ENCODE results near the gene ZBTB48.

Gene ZBTB48

GRCh38 chr1:6591644-6592043 is 11.8 kb downstream of the ZBTB48 start:
- H3K27me3 ChIP-seq (ENCODE audit: control insufficient read depth in 1 of 2, insufficient read depth in 2 of 2, low read length in 2 of 2), result no peaks in the 10 kb centered on the region
- no peak overlapping the region for H3K9ac ChIP-seq (ENCODE audit: low read depth in 1 of 2, low read length in 2 of 2)
- H3K27ac ChIP-seq (ENCODE audit: low read depth, low read length), result no peak overlapping the region
- peaks cover 10 to 12% of the 10 kb centered on the region in 2 donors for H3K4me1 ChIP-seq (ENCODE audit: control insufficient read depth in 1 of 2, insufficient read depth in 2 of 2, low read length in 2 of 2)
- H3K36me3 ChIP-seq (ENCODE audit: control insufficient read depth in 1 of 2, insufficient read depth in 2 of 2, low read length in 2 of 2), result peaks cover 47 to 88% of the 10 kb centered on the region in 2 donors
- no peaks in the 10 kb centered on the region for H3K9me3 ChIP-seq (ENCODE audit: control insufficient read depth in 1 of 2, low read length in 2 of 2)
- no peak overlapping the region for H3K4me3 ChIP-seq (ENCODE audit: low read depth in 1 of 2, low read length in 2 of 2)

DNA sequence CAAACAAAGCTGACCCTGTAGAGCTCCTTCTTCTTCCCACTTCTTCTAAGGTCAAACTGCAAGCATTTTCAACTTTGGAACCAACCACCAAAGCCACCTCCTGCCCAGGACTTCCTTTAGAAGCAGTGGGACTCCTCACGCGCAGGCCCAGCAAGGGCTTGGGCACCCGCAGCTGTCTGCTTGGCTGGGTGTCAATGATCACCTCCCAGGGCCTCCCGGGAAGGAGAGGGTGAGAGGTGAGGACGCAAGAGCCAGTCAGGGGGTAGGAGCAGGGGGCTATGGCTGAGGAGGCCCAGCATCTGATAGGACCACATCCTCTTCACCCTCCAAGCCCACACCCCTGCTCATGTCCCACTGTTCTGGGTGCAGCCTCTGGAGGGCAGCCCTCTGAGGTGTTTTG is 12.6 kb downstream of the ZBTB48 start:
- Histone ChIP-seq H3K36me3 (ENCODE audit: control insufficient read depth in 1 of 2, insufficient read depth in 2 of 2, low read length in 2 of 2) (peaks cover 54 to 90% of the 10 kb centered on the region in 2 donors), H3K27ac (ENCODE audit: low read depth, low read length) (no peak overlapping the region), H3K9ac (ENCODE audit: low read depth in 1 of 2, low read length in 2 of 2) (no peak overlapping the region), H3K4me3 (ENCODE audit: low read depth in 1 of 2, low read length in 2 of 2) (no peak overlapping the region), H3K4me1 (ENCODE audit: control insufficient read depth in 1 of 2, insufficient read depth in 2 of 2, low read length in 2 of 2) (peaks cover 9 to 11% of the 10 kb centered on the region in 2 donors), H3K27me3 (ENCODE audit: control insufficient read depth in 1 of 2, insufficient read depth in 2 of 2, low read length in 2 of 2) (no peaks in the 10 kb centered on the region), H3K9me3 (ENCODE audit: control insufficient read depth in 1 of 2, low read length in 2 of 2) (no peaks in the 10 kb centered on the region)

DNA sequence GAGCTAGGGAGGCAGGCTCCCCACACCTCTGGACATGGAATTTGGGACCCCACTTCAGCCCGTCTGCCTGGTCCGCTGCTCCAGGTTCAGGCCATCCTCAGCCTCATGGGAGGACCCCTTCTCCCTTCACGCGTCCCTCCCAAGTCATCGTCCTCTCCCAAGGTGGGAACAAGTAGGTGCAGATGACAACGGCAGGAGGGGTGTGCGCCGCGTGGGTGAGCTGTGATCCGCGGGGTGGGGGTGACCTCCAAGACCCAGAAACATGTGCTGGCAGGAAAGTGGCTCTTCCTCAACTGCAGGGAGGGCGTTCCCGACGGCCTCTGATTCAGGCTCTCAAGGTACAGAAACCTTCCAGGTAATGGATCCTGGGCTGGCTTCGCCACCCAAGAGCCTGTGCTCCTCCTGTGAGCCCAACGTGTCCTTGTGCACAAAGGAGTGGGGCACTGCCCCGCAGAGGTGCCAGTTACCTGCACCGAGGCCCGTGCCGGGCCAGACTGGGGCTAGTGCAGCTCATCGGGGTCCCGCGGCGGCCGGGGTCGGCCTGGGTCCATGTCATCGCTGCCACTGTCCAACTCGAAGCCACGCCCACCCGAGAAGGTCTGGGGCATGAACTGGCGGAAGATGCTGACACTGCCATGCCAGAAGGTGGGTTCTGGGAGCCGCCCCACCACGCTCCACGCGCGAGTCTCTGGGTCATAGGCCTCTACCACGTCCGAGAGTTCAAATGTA is 13.2 kb downstream of the ZBTB48 start:
- no peak overlapping the region for H3K27ac ChIP-seq (ENCODE audit: low read depth, low read length)
- no peaks in the 10 kb centered on the region for H3K27me3 ChIP-seq (ENCODE audit: control insufficient read depth in 1 of 2, insufficient read depth in 2 of 2, low read length in 2 of 2)
- H3K9ac ChIP-seq (ENCODE audit: low read depth in 1 of 2, low read length in 2 of 2), result no peak overlapping the region
- H3K4me3 ChIP-seq (ENCODE audit: low read depth in 1 of 2, low read length in 2 of 2), result no peak overlapping the region
- H3K9me3 ChIP-seq (ENCODE audit: control insufficient read depth in 1 of 2, low read length in 2 of 2), result no peaks in the 10 kb centered on the region
- H3K4me1 ChIP-seq (ENCODE audit: control insufficient read depth in 1 of 2, insufficient read depth in 2 of 2, low read length in 2 of 2), result peaks cover 3 to 8% of the 10 kb centered on the region in 2 donors
- H3K36me3 ChIP-seq (ENCODE audit: control insufficient read depth in 1 of 2, insufficient read depth in 2 of 2, low read length in 2 of 2), result peaks cover 58 to 90% of the 10 kb centered on the region in 2 donors

DNA sequence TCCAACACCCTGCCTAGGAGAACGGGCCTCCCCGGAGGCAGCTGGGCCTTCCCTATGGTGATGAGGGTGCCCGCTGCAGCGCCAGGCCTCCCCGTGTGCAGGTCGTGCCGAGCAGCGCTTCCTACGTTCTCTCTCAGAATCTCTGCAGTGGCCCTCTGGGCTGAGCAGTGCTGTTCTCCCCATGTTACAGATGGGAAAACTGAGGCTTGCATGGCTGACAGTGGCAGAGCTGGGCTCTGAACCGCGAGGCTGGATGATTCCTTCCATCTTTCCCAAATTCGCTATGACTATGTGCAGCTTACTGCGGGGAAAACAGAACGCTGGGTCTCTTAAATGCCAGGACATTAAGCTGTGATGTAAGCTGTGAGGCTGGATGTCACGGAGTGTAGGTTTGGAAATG is 14.0 kb downstream of the ZBTB48 start:
- Histone ChIP-seq H3K36me3 (ENCODE audit: control insufficient read depth in 1 of 2, insufficient read depth in 2 of 2, low read length in 2 of 2) (peaks cover 51 to 87% of the 10 kb centered on the region in 2 donors), H3K9me3 (ENCODE audit: control insufficient read depth in 1 of 2, low read length in 2 of 2) (no peaks in the 10 kb centered on the region)

GRCh38 chr1:6594977-6595740 is 15.4 kb downstream of the ZBTB48 start:
- Histone ChIP-seq H3K27ac (ENCODE audit: low read depth, low read length) (no peak overlapping the region), H3K4me3 (ENCODE audit: low read depth in 1 of 2, low read length in 2 of 2) (no peak overlapping the region), H3K4me1 (ENCODE audit: control insufficient read depth in 1 of 2, insufficient read depth in 2 of 2, low read length in 2 of 2) (peaks cover 9 to 18% of the 10 kb centered on the region in 2 donors), H3K36me3 (ENCODE audit: control insufficient read depth in 1 of 2, insufficient read depth in 2 of 2, low read length in 2 of 2) (peaks cover 40 to 81% of the 10 kb centered on the region in 2 donors), H3K9me3 (ENCODE audit: control insufficient read depth in 1 of 2, low read length in 2 of 2) (no peaks in the 10 kb centered on the region), H3K9ac (ENCODE audit: low read depth in 1 of 2, low read length in 2 of 2) (no peak overlapping the region), H3K27me3 (ENCODE audit: control insufficient read depth in 1 of 2, insufficient read depth in 2 of 2, low read length in 2 of 2) (no peaks in the 10 kb centered on the region)

More for the DNA sequence above, 14.0 kb downstream of the ZBTB48 start:
- H3K27ac ChIP-seq (ENCODE audit: low read depth, low read length), result no peak overlapping the region
- H3K9ac ChIP-seq (ENCODE audit: low read depth in 1 of 2, low read length in 2 of 2), result no peak overlapping the region
- peaks cover 3 to 4% of the 10 kb centered on the region in 2 donors for H3K4me1 ChIP-seq (ENCODE audit: control insufficient read depth in 1 of 2, insufficient read depth in 2 of 2, low read length in 2 of 2)
- no peak overlapping the region for H3K4me3 ChIP-seq (ENCODE audit: low read depth in 1 of 2, low read length in 2 of 2)
- no peaks in the 10 kb centered on the region for H3K27me3 ChIP-seq (ENCODE audit: control insufficient read depth in 1 of 2, insufficient read depth in 2 of 2, low read length in 2 of 2)

- Histone ChIP-seq H3K9me3 (ENCODE audit: control insufficient read depth in 1 of 2, low read length in 2 of 2) (no peaks in the 10 kb centered on the region), H3K27ac (ENCODE audit: low read depth, low read length) (no peak overlapping the region), H3K4me3 (ENCODE audit: low read depth in 1 of 2, low read length in 2 of 2) (no peak overlapping the region), H3K9ac (ENCODE audit: low read depth in 1 of 2, low read length in 2 of 2) (no peak overlapping the region), H3K36me3 (ENCODE audit: control insufficient read depth in 1 of 2, insufficient read depth in 2 of 2, low read length in 2 of 2) (peaks cover 36 to 75% of the 10 kb centered on the region in 2 donors), H3K4me1 (ENCODE audit: control insufficient read depth in 1 of 2, insufficient read depth in 2 of 2, low read length in 2 of 2) (peaks cover 9 to 21% of the 10 kb centered on the region in 2 donors), H3K27me3 (ENCODE audit: control insufficient read depth in 1 of 2, insufficient read depth in 2 of 2, low read length in 2 of 2) (no peaks in the 10 kb centered on the region)
These were observed 16.6 kb downstream of the ZBTB48 start for GRCh38 chr1:6596351-6596750.

DNA sequence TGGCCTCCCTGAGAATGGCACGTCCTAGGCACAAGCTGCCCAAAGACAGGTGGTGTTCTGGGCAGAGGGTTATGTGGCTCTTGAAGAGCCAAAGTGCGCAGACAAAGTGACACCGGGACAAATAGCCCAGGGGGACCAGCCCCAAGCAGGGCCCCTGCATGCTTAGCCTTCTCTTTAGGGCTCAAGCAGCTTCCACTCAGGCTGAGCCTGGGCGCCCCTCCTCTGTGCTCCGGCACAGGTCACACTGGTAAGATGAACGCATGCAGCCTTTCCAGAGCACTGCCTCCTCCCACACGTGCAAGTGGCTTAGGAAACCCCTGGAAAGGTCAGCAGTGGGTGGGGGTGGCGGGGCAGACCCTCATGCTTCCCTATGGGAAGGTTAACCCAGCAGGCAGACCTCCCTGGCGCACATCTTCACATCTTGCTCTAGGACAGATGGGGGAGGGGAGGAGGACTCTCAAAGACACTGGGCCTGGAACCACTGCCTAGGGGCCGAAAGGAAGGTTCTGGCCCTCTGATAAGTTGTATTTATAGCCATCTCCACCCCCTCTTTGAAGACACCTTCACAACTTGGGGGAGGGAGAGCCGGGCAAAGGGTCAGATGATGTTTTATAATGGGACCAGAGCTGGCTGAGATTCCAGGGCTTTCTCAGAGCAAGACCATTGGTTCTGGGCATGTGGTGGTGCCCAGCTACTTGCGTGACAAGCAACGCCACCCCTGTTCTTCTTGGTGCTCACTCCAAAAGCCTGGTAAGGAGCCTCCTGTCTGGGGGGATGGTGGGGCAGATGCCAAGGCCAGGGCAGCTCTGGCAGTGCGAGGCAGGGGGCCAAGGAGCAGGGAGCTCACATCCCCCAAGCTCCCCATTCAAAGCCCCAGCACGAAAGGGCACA is 17.3 kb downstream of the ZBTB48 start:
- H3K9ac ChIP-seq (ENCODE audit: low read depth in 1 of 2, low read length in 2 of 2), result no peak overlapping the region
- no peak overlapping the region for H3K27ac ChIP-seq (ENCODE audit: low read depth, low read length)
- H3K36me3 ChIP-seq (ENCODE audit: control insufficient read depth in 1 of 2, insufficient read depth in 2 of 2, low read length in 2 of 2), result peaks cover 36 to 68% of the 10 kb centered on the region in 2 donors
- peaks cover 9 to 24% of the 10 kb centered on the region in 2 donors for H3K4me1 ChIP-seq (ENCODE audit: control insufficient read depth in 1 of 2, insufficient read depth in 2 of 2, low read length in 2 of 2)
- no peak overlapping the region for H3K4me3 ChIP-seq (ENCODE audit: low read depth in 1 of 2, low read length in 2 of 2)
- H3K27me3 ChIP-seq (ENCODE audit: control insufficient read depth in 1 of 2, insufficient read depth in 2 of 2, low read length in 2 of 2), result no peaks in the 10 kb centered on the region
- H3K9me3 ChIP-seq (ENCODE audit: control insufficient read depth in 1 of 2, low read length in 2 of 2), result no peaks in the 10 kb centered on the region

DNA sequence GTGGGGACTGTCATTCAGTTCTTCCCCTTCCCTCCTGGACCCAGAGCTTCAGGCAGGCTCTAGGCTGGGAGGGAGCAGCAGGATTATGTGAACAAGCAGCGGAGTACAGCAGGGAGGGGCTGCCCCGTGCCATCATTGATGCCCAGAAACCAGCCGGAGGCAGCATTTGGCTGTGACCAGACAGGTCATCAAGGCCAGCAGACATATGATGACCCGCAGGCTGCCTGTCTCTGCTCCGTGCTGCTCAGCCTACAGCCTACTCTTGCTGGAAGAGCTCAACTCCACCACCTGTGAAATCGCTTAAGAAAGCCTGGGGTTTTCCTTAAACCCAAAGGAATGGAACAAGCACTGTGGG is 18.0 kb downstream of the ZBTB48 start:
- Histone ChIP-seq H3K4me3 (ENCODE audit: low read depth in 1 of 2, low read length in 2 of 2) (no peak overlapping the region), H3K9me3 (ENCODE audit: control insufficient read depth in 1 of 2, low read length in 2 of 2) (no peaks in the 10 kb centered on the region), H3K9ac (ENCODE audit: low read depth in 1 of 2, low read length in 2 of 2) (no peak overlapping the region), H3K27me3 (ENCODE audit: control insufficient read depth in 1 of 2, insufficient read depth in 2 of 2, low read length in 2 of 2) (no peaks in the 10 kb centered on the region), H3K36me3 (ENCODE audit: control insufficient read depth in 1 of 2, insufficient read depth in 2 of 2, low read length in 2 of 2) (peaks cover 35 to 62% of the 10 kb centered on the region in 2 donors), H3K4me1 (ENCODE audit: control insufficient read depth in 1 of 2, insufficient read depth in 2 of 2, low read length in 2 of 2) (peaks cover 9 to 24% of the 10 kb centered on the region in 2 donors), H3K27ac (ENCODE audit: low read depth, low read length) (no peak overlapping the region)

- H3K4me3 ChIP-seq (ENCODE audit: low read depth in 1 of 2, low read length in 2 of 2), result peak overlapping the region; percentile 51 to 95
- H3K27me3 ChIP-seq (ENCODE audit: control insufficient read depth in 1 of 2, insufficient read depth in 2 of 2, low read length in 2 of 2), result no peaks in the 10 kb centered on the region
- no peaks in the 10 kb centered on the region for H3K9me3 ChIP-seq (ENCODE audit: control insufficient read depth in 1 of 2, low read length in 2 of 2)
- peak overlapping the region in 1 of 2 donors; percentile 25 for H3K9ac ChIP-seq (ENCODE audit: low read depth in 1 of 2, low read length in 2 of 2)
- peaks cover 19 to 34% of the 10 kb centered on the region in 2 donors for H3K4me1 ChIP-seq (ENCODE audit: control insufficient read depth in 1 of 2, insufficient read depth in 2 of 2, low read length in 2 of 2)
- peaks cover 25 to 46% of the 10 kb centered on the region in 2 donors for H3K36me3 ChIP-seq (ENCODE audit: control insufficient read depth in 1 of 2, insufficient read depth in 2 of 2, low read length in 2 of 2)
- no peak overlapping the region for H3K27ac ChIP-seq (ENCODE audit: low read depth, low read length)
These were observed 19.6 kb downstream of the ZBTB48 start for GRCh38 chr1:6599141-6599975.
